Measurements from ENCODE around the gene FKBP8.
A peak's percentile ranks its signal among the peaks of the same experiment; 100 is the strongest.
"Not testable (repeated sequence)": the region's sequence is repeated elsewhere in the genome, so short reads cannot be mapped to it uniquely, and the experiment has no call there.

Gene FKBP8

DNA sequence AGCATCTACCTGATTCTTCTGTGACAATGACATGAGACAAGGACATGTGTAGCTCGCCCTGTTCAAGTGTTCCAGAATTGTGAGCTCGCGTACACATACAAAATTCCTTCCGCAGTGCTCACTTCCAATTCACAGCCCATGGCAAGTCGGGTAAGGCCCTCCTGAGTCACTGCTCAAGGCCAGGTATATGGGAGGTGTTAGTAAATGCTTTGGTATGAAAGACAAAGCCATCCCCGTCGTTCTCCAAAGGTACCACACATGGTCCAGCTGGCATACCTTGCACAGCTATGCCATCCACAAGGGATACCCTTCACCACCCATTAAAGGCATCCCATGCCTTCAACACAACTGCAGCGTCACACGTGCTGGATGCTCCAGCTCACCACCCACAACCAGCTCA, 17.1 kb downstream of the FKBP8 start:
- DNase-seq (ENCODE audit: low spot score): no peak
- TF ChIP-seq CTCF (IDR thresholded peaks at IDR 0.05; ENCODE audit: extremely low read depth, missing control alignments): no peak

DNA sequence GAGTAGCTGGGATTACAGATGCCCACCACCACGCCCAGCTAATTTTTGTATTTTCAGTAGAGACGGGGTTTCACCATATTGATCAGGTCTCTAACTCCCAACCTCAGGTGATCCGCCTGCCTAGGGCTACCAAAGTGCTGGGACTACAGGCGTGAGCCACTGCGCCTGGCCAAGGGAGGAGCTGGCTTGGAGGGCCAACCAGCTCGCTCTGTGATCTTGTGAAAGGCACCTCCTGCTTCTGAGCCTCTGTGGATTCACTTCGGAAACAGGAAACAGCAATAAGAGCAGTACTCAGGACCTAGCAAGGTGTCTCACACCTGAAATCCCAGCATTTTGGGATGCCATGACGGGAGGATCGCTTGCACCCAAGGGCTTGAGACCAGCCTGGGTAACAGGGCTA, 19.5 kb downstream of the FKBP8 start:
- DNase-seq (ENCODE audit: low spot score): no peak
- TF ChIP-seq CTCF (IDR thresholded peaks at IDR 0.05; ENCODE audit: extremely low read depth, missing control alignments): no peak

GRCh38 chr19:18522862-18523440, 20.4 kb downstream of the FKBP8 start:
- DNase-seq (ENCODE audit: low spot score): not testable (repeated sequence)

DNA sequence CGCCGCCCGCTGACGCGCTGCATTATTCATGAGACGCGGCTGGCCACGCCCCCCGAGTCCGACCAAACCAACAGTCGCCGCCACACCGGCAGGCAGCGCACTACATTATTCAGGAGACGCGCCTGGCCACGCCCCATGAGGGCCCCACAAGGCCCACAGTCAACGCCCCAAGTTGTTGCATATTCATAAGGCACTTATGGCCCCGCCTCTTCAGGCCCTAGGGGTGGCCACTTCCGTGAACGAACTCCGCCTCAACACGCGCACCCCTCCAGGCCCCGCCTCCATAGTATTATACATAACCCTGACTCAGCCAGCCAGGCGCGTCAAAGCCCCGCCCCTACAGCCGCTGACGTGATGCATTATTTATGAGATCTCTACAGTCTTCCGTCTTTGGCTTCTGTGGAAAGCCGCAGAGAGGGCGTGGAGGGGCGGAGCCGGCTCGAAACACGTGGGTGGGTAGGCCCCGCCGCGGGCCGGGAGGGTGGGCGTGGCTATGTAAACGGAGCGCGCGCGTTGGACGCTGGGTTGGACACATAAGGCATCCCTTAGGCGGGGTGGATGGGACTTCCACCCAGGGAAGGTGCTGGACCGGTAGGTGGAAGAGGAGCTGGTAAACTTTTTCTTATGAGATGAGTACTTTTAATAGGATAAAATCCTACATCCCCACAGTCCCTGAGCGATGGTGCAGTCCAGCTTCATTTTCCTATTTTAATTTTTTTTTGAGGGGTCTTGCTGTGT, 21.1 kb downstream of the FKBP8 start:
- no peak for TF ChIP-seq CTCF (IDR thresholded peaks at IDR 0.05; ENCODE audit: extremely low read depth, missing control alignments)
- peak; percentile 97 for DNase-seq (ENCODE audit: low spot score)

- no peak for TF ChIP-seq CTCF (IDR thresholded peaks at IDR 0.05; ENCODE audit: extremely low read depth, missing control alignments)
Measured at GRCh38 chr19:18521692-18522123, 21.7 kb downstream of the FKBP8 start, which contains the start of gene ELL. TSS of gene ELL (minus strand) at chr19:18522070. CDS start at chr19:18522055, 15 bp downstream.

DNA sequence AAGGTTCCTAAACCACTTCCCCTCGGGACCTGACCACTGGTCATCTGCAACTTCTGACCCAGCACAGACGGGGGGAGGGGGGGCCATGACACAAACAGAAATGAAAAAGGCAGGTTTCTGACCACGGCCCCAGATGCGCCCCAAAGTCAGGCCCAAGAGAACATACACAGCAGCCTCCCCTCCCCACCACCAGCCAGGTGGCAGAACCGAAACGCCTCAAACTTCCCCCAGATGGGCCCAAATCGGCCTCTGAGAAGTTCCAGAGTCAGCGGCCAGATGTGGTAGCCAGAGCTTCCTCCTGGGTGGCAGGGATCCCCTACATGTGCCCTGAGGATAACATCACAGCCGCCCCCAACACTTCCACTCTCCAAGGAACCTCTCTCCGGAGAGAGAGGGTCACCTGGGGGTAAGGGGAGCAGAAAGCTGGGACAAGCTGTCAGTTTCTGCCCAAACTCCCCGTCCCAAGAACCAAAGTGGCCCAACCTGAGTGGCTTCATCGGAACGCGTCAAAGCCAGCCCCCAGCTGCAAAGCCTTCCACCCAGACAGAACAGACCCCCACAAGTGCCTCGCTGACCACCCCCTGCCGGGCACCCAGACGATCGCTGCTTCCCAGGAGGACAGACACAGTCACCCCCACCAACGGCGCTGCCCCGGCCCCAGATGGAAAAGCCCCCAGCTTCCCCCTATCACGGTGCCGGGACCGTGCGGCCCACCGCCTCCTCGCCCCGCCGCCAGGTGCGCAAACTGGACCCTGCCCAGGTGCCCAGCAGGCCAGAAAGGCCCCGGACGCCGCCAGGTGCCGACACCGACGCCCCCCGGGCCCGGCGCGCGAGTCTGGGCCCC, 22.3 kb downstream of the FKBP8 start:
- peak; percentile 46 for DNase-seq (ENCODE audit: low spot score)
- TF ChIP-seq CTCF (IDR thresholded peaks at IDR 0.05; ENCODE audit: extremely low read depth, missing control alignments): no peak

More at GRCh38 chr19:18521692-18522123, 21.7 kb downstream of the FKBP8 start, which contains the start of gene ELL:
- no peak for DNase-seq (ENCODE audit: low spot score)

DNA sequence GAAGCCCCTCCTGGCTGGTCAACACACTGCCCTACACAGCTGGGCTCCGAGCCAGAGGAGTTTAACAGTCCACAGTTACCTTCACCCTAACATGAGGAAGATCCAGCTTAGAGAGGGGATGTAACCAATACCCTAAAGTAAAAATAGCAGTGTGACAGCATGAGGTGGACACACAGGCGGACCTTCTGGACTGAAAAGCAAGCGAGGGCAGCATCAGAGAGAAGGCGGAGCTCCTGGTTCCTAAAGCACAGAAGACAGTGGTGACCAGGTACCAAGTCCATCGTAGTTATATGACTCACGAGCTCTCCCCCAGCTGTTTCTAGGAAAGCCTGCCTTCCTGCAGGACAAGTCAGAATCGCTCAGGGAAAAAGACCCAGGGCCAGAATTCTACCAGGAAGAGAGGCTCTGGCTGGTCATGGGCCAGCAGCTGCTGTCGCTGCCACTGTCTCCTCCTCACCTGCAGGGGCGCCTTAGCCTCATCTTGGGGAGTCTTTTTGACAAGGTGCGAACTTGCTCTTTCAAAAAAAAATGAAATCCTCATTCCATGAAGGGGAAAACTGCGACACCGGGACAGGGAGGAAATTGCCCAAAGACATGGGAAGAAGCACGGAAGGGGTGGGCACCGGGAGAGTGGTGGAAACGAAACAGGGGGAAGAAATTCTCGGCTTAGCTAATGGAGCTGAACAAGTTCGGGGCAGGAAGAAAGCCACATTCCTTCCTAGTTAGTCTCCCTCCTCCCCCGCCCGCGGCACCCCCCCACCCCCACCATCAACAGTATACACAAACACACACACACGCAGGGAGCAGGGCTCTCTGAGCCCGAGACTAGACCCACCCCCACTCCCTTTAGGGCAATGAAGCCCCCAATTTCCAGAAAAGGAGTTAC, 23.2 kb downstream of the FKBP8 start:
- peak; percentile 74 for DNase-seq (ENCODE audit: low spot score)
- TF ChIP-seq CTCF (IDR thresholded peaks at IDR 0.05; ENCODE audit: extremely low read depth, missing control alignments): peak; percentile 74
